DMS 273 (cell line): ENCODE results near the gene TRAF3IP1.
A peak's percentile ranks its signal among the peaks of the same experiment; 100 is the strongest.

Experiments
- DNase-seq: peaks from one replicate; lab custom pipeline; 2025; ENCODE audit not compliant: unreplicated experiment; lab: John Stamatoyannopoulos, UW

TRAF3IP1 gene

DNA sequence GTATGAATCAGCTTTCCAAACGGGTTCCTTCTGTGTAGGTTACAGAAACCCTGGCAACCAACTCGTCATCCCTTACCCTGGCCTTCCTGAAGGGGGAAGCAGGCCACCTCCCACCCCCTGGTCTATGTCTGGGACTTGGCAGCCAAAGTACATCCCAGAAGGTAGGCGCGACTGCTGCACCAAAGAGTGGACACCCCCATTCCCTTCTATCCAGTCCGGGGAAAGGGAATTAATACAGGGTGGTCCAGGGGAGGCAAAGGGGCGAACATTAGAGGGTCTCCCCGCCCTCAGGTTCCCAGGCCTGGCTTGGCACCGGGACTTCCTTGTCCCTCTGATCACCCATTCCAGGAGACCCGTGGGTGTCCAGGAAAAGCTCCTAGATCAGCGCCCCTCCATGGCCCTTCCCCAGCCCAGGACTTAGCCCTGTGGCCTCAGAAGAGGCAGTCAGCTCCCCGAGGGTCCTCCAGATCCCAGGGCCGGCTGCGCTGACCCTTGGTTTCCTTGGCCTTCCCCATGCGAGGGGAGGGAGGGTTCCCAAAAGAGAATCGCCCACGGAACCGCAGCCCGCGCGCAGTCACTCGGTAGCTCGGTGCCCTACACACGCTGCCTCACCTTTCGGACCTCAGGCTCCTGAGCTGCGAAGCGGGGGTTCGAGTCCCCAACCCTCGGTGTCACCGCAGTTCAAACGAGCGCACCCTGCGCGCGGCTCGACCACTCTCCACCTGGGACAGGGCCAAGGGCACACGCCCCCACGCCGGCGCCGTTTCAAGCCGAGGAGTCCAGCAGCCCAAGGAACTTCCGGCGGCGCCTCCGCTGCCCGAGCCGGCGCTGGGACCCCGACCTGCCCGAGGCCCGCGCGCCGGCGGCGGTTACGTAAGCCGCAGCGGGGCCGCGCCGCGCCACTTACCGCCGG lies 32.3 kb upstream of the TRAF3IP1 start, which contains the start of gene PER2:
Gene PER2, minus strand, starts transcription at position 874 of the 913 bp plus-strand sequence. CDS start 10,674 bp downstream, outside the sequence.
- DNase-seq: peak; percentile 90

DNA sequence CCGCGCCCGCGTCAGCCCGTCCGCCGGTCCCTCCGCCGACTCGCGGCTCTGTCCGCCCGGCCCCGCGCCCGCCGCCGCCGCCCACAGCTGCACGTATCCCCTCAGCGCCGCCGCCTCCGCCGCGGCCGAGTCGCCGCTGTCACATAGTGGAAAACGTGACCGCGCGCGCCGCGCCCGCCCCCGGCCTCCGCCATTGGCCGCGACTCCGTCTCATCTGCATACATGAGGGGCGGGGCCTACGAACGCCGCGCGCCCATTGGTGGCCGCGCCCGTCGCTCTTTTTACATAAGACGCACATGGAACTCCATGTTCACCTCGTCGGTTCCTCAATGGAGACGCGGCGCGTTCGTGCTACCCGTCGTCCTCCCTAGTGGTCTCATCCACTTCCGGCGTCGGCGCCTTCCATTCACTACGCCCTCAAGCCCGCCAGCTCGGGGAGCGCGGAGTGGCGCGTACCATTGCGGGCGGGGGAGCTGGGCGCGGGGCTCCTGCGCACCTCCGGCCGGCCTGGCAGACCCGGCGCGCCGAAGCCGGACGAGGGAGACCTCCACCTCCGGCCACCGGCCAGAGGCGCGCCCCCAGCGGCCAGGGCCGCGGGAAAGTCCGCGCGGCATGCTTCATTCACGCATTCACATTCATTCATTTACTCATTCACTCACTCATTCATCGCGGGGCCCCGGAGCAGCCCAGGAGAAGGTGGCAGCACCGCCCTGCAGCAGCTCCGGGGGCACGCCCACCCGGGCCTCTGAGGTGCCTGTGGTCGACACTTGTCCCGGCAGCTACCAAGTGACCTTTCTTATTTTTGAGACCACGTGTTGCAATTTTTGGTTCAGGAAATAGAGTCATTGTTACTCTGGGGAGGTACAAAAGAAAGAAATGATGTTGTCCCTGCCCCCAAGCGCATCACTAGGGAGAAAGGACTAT lies 31.4 kb upstream of the TRAF3IP1 start:
- peak; percentile 99 for DNase-seq

DNA sequence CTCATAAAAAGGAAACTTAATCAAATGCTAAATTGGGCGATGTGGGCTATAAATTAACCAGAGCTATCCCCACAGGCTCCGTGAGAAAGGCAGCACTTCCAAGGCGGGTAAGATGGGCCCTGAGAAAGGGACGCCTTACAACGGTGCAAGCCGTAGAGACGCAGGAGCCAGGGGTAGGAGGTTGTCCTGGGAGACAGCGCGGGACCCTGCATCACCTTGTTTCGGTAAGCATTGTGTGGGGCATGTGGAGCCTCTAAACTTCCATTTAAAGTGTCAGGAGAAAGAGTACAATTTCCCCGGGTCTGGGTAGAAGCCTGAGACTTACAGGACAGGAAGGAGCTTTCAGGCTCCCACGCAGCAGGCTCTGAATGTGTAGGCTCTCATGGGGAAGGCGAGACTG lies 30.7 kb upstream of the TRAF3IP1 start:
- no peak for DNase-seq

DNA sequence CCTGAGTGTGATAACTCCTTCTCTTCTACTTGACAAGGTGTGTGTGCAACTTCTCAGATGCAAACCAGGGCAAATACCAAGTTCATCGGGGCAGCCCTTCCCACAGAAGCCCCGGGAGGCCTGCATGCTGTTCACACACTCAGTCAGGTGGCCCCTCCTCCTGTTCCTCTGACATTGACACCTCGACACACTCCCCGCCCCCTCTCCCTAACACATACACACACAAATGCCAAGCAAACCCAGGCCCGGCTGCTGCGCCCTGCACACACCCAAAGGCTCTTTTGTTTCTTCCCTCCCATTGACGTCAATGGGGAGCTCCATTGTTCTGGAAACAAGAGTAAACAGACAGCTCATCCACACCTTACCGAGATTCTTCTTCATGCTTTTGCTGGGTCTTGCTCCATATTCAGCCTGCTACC lies 30.2 kb upstream of the TRAF3IP1 start:
- peak; percentile 38 for DNase-seq

DNA sequence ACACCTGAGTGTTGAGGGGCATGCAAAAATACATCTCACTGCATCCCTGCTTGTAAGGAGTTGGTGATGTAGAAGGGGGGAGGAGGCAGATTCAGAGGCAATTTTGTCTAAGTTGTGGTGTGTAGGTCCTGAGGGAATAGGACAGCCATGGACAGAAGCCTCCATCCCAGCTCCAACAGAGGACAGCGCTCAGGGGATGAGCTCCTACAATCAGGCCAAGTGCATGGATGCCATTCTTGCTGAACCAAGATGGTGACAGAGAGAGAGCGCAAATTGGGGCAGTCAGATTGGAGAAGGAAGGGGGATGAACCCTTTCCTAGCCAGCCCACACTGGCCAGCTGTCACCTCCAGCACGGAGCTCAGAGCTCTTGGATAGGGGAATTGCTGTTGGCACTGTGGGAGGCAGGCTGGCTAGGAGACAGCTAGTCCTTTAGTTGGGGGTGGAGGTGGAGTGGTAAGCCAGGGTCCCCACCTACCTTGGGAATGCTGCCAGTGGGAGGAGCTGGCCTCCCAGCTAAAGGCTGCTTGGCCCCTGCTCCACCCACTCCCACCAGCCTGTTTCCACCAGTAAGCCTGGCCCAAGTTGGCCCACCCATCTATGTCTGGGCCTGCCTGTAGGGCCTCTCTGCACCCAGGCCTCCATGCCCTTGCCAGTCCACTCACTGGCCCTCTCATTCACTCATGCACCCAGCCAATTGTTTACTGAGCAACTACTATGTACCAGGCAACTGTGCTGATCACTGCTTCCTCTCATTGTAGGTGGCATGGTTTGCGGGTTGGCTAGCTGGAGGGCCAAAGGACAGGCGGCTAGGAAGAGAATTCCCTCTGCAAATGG lies 29.4 kb upstream of the TRAF3IP1 start:
- peak; percentile 65 for DNase-seq

DNA sequence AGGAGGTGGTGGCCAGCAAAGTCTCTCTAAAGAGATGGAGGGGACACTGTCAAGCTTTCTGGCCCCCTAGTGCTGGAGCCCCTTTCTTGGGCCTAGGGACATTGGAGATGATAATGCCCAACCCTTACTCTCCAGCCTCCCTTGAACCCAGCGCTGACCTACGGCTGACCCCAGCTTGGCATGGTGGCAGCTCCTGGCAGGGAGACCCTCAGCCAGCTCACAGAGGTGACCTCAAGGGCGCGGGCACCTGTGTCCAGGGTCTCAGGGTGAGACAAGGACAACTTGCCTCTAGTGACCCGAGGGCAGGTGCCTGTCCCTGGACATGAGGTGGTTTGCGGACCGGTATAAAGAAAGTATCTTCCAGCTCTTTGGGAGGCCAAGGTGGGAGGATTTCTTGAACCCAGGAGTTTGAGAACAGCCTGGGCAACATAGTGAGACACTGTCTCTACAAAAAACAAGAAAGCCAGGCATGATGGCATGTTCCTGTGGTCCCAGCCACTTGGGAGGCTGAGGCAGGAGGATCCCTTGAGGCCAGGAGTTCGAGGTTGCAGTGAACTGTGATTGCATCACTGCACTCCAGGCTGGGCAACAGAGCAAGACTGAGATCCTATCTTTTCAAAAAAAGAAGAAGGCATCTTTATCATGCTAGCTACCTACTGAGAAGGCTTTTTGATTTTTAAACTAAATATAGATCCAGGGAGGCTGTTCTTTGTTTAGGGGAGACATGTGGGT lies 28.6 kb upstream of the TRAF3IP1 start:
- no peak for DNase-seq

DNA sequence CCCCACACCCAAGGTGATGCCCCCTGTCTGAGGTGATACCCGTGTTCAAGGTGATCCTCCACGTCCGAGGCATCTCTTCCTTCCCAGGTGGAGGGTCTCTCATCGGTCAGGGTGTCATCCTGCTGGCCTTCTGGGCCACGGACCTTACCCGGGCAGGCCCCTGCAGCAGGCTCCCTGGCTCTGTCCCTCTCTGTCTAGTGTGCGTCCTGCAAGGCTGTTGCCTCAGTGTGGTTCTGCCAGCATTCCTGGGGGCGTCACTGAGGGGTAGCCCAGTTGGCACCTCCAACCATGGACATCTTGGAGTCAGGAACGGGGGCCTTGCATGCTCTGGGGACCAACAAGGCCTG lies 26.3 kb upstream of the TRAF3IP1 start:
- no peak for DNase-seq

DNA sequence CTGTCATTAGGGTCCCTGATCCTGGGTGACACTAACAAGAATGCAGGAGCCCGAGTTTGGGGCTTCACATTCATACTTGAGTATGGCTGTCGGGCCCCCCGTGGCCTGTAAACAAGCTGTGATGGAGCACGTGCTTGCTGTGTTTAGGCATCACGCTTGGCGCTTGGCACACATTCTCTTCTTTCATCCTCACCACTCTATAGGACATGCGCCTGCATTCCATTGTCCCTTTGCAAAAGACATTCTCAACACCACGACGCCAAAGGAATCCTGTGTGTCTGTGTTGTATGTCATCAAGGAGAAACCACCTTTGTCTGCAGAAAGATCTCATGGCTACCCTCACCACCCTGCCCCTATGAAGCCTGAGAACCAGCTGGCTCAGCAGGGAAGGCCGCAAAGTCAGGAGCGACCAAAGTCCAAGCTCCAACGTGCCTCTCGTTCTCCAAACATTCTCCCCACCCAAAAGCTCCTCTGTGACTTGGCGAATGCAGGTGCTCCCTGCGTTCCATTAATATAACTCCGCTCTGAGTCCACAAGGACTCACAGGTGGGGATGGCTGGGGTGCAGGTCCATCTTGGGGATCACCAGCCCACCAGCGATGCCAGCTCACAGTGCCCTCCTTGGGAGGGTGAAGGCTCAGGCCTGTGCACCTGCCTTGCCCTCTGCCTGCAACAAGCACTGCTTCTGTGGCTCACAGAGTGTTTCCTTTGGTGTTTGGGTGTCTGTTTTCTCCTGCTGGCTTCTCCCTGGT lies 25.8 kb upstream of the TRAF3IP1 start:
- DNase-seq: no peak

DNA sequence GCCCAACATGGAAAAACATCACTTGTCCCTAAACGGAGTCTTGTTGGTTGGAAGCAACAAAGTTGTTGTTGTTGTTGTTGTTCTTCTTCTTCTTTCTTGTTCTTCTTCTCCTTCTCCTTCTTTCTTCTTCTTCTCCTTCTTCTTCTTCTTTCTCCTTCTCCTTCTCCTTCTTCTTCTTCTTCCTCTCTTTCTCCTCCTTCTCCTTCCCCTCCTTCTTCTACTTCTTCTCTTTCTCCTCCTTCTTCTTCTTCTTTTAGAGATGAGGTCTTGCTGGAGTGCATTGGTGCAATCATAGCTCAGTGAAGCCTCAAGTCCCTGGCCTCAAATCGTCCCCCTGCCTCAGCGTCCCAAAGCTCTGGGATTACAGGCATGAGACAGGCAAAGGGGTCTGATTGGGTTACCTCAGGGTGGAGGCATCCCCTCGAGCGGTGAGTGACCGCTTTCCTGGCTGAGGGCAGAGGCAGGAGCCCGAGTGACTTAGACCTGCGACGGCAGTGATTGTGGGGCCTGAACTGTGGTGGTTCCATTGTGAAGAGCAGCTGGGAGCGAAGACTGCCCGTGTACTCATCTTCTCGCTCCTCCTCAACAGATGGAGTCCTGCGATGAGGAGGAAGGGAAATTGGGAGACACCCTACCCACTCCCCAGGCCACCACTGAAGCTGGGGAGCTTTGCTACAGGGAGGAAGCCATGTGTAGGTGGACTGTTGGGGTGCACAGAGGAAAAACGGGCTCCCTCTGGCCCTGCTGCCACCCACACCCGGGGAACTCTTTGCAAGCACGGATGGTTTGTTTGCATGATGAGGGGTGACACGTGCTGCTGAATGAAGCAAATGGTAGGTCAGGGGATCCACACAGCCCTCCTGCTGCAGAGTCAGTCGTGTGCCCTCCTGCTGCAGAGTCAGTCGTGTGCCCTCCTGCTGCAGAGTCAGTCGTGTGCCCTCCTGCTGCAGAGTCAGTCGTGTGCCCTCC lies 24.9 kb upstream of the TRAF3IP1 start:
- no peak for DNase-seq

DNA sequence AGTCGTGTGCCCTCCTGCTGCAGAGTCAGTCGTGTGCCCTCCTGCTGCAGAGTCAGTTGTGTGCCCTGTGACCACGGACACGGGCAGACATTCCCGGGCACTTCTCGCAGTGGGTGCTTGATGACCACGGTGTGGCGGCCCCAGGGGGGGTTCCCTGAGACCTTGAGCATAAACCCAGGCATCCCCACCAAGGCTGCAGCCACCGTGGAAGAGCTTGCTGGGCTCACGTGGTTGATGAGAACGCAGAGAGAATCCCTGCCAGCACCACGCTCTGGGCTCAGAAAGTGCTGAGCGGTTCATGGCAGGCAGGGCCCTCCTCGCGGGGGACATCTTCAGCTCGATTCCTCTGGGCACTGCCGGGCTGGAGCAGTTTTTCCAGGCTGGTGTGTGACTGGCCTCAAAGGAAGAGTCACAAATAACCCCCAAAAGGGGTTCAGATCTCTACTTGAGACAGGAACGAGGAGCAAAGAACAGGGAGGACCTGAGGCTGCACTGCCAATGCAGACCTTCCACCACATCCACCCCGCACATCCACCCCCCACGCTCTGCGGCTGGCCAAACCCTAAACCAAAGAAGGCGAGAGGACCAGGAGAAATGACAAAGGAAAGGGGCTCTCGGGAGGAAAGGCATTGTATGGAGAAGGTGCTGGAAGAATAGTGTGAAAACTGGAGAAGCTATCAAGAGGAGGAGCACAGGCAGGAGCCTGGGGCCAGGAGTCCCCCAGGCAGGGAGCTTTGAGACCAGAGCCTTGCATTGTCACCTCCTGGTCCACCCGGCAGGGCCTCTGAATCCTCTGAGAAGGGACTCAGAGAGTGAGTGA lies 23.5 kb upstream of the TRAF3IP1 start:
- DNase-seq: no peak

DNA sequence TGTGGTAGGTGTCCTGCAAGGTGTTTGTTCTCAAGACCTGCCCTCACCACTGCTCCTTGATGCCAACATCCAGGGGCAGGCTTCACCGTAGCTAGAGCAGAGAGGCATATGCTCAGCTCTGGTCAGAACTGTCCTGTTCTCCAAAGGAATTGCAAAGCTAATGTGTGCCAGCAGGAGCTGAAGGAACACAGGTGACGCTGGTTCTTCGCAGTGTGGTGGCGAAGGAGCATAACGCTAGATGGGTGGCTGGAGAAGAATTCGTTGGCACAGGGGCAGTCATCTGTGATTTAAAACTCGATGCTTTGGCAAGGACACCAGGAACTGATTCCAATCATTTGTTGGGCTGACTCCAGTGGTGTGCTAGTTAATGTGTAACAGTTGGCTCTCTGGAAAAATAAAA lies 20.5 kb upstream of the TRAF3IP1 start:
- DNase-seq: no peak

DNA sequence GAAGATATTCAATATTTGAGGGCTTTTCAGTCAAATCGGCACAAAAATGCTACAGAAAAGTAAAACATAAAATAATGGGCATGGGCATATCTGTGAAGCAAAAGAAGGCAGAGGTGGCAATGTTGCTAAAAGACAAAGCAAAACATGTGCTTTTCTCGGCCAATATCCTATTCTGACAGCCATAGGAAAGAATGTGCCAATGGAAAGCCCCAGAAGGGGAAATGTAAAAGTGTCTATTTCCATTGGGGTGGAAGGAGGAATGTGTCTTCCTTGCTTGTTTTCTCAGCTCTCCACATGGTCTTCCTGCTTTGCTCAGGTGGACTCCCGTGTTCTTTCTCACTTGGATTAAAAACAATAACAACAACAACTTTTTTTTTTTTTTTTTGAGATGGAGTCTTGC lies 18.2 kb upstream of the TRAF3IP1 start:
- DNase-seq: no peak

DNA sequence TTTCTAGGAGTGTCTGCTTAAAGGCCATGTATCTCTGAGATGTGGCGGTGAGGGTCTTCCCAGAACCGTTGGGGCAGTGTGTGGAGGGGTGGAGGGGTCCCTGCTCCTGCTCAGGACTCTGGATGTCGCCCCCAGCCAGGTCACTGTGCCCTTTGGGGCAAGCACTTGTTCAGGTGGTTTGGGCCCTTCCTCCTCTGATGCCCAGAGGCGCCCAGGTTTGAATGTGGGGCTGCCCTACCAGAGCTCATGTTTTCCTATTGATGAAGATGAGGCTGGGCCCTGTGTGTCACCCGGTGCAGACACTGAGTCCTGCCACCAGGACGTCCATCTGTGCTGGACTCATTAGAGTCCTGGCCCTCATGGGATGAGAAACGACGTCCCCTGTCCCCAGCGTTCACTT lies 17.6 kb upstream of the TRAF3IP1 start:
- no peak for DNase-seq

DNA sequence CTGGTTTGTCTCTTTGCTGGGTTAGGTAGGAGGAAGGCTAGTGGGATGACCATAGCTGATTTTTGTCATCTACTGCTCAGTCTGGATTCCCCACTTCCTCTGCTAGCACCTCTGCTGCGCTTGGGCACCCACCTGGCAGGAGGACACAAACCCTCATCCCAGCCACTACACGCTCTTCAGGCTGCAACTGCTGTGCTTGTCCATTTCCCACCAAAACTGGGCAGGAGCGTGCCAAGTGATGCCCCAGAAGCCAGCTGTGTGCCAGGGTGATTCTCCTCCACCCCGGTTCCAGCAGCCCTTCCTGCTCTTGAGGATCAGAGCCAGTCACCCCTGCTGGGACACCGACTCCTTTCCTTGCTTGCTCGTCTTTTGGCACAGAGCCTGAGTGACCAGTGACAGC lies 16.2 kb upstream of the TRAF3IP1 start:
- no peak for DNase-seq

DNA sequence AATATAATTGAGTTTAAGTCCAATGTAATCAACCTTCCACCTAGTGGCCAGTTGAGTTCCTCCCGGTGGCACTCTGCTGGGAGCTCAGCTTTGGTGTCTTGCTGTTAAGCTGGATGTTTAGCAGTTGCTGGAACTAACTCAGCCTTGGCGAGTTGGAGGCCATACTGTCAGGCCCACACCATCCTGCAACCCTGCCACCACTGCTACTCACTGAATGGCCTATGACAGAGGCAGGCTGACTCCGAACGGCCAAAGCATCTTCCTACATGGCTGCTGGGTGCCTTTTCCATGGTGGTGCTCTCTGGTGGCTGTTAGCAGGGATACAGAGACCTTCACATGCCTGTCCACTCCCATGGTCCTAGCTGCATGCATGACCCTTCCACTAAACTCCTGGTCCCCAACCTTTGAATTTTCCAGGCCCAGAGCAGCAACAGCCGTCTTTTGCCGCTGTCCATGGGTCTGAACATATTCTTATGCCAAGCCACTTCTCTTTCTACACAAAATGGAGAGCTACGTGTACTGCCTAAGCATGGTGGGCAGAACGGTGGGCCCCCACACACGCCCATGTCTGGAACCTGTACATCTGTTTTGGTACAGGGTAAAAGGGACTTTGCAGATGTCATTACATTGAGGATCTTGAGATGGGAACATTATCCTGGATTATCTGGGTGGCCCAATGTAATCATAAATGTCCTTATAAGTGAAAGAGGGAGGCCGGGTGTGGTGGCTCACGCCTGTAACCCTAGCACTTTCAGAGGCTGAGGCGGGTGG lies 15.0 kb upstream of the TRAF3IP1 start:
- DNase-seq: no peak

DNA sequence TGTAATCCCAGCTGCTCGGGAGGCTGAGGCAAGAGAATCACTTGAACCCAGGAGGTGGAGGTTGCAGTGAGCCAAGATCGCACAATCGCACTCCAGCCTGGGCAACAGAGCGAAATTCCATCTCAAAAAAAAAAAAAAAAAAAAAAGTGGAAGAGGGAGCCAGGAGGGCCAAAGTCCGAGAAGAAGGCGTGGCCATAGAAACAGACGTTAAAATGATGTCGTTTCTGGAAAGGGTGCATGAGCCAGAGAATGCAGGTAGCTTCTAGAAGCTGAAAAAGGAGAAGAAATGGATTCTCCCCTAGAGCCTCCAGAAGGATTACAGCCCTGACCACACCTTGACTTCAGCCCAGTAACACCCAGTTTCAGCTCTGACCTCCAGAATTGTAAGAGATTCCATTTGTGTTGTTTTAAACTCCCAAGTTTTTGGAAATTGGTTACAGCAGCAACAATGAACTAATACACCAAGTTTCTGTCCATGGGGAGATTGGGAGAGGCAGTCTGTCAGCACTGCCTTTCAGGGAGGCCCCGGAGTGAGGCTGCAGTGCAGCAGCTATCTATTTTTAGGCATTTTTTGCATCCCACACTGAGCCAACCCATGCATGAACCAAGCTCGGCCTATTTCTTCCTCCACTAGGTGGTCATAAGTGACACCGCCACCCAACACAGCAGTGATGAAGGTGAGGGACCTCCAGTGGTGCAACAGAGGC lies 14.2 kb upstream of the TRAF3IP1 start:
- DNase-seq: no peak
